GM18511 (cell line): ENCODE results near the gene TCP11L1.
"Not testable (repeated sequence)": the region's sequence is repeated elsewhere in the genome, so short reads cannot be mapped to it uniquely, and the experiment has no call there.

Experiments
- ATAC-seq: cut with Tn5 transposase; IDR thresholded peaks from one replicate; pipeline ENCODE4 v1.9.1; 2021; ENCODE audit warnings: mild to moderate bottlenecking, moderate library complexity; ENCODE audit not compliant: unreplicated experiment

The TCP11L1 gene

GRCh38 chr11:33028537-33028914 is 10.8 kb upstream of the TCP11L1 start:
- no peak for ATAC-seq

GRCh38 chr11:33029218-33029617 is 10.2 kb upstream of the TCP11L1 start:
- not testable (repeated sequence) for ATAC-seq

- no peak for ATAC-seq
Observed at GRCh38 chr11:33033493-33033892, 5.9 kb upstream of the TCP11L1 start.

- no peak for ATAC-seq
Observed at GRCh38 chr11:33035011-33035410, 4.4 kb upstream of the TCP11L1 start.

GRCh38 chr11:33040033-33040861 is 875 bp downstream of the TCP11L1 start:
- peak; percentile 49 for ATAC-seq

- ATAC-seq: peak; percentile 30
Observed at GRCh38 chr11:33040862-33041453, 1.6 kb downstream of the TCP11L1 start.

- no peak for ATAC-seq
Observed at GRCh38 chr11:33043221-33043830, 4.0 kb downstream of the TCP11L1 start.

- no peak for ATAC-seq
Observed at GRCh38 chr11:33044285-33044756, 4.9 kb downstream of the TCP11L1 start.

- ATAC-seq: no peak
Observed at GRCh38 chr11:33045551-33046255, 6.3 kb downstream of the TCP11L1 start.

- ATAC-seq: not testable (repeated sequence)
Observed at GRCh38 chr11:33048701-33049100, 9.3 kb downstream of the TCP11L1 start.

GRCh38 chr11:33049565-33050408 is 10.4 kb downstream of the TCP11L1 start:
- not testable (repeated sequence) for ATAC-seq

- no peak for ATAC-seq
Observed at GRCh38 chr11:33052231-33052630, 12.9 kb downstream of the TCP11L1 start.

GRCh38 chr11:33055375-33055774 is 16.0 kb downstream of the TCP11L1 start:
- ATAC-seq: no peak

- no peak for ATAC-seq
Observed at GRCh38 chr11:33057284-33057683, 17.9 kb downstream of the TCP11L1 start.

- ATAC-seq: no peak
Observed at GRCh38 chr11:33059331-33060007, 20.1 kb downstream of the TCP11L1 start.

- ATAC-seq: no peak
Observed at GRCh38 chr11:33060271-33060670, 20.9 kb downstream of the TCP11L1 start.

- no peak for ATAC-seq
Observed at GRCh38 chr11:33062137-33062536, 22.8 kb downstream of the TCP11L1 start.

GRCh38 chr11:33063326-33063881 is 24.0 kb downstream of the TCP11L1 start:
- ATAC-seq: peak; percentile 61

- ATAC-seq: no peak
Observed at GRCh38 chr11:33064033-33064825, 24.9 kb downstream of the TCP11L1 start.
